Bronchial epithelial cell (primary cell): ENCODE results near the gene OSBPL5. TPM values are rescaled to one million over a fixed set of nuclear protein-coding genes. Genes with fewer than 3 reads are reported as not detected.

Experiments used
- DNase-seq: peaks from one replicate; pipeline ENCODE4 v3.0.0-alpha.2; 2010; ENCODE audit warnings: low read depth
- FAIRE-seq: peaks from 2 replicates; lab custom pipeline; 2011; peaks lifted over from hg19 to GRCh38; lab: Jason Lieb, UNC
- H3K27me3 ChIP-seq: 2 replicates; pipeline ENCODE4 v1.5.1; 2011; ENCODE audit warnings: low read length; ENCODE audit not compliant: control insufficient read depth, insufficient read depth
- H3K36me3 ChIP-seq: 2 replicates; pipeline ENCODE4 v1.5.1; 2011; ENCODE audit warnings: low read length; ENCODE audit not compliant: control insufficient read depth, insufficient read depth
- H3K4me3 ChIP-seq: 2 replicates; pipeline ENCODE4 v1.5.1; 2011; ENCODE audit warnings: mild to moderate bottlenecking, low read depth, low read length, control low read depth
- CTCF ChIP-seq: IDR thresholded peaks from 2 replicates; pipeline ENCODE4 v1.5.1; 2011; ENCODE audit warnings: mild to moderate bottlenecking, moderate library complexity, low read length, control low read depth, inconsistent platforms; ENCODE audit not compliant: insufficient read depth, severe bottlenecking
- total RNA-seq: library from RNA; depleted of rRNA; stranded (reverse); fragments of >200 nt; gene quantifications from 2 replicates; pipeline ENCODE4 v1.2.1, GENCODE V29; 2014

The OSBPL5 gene
- total RNA-seq, 1 donor from 2014 or later = 21.1 TPM

DNA sequence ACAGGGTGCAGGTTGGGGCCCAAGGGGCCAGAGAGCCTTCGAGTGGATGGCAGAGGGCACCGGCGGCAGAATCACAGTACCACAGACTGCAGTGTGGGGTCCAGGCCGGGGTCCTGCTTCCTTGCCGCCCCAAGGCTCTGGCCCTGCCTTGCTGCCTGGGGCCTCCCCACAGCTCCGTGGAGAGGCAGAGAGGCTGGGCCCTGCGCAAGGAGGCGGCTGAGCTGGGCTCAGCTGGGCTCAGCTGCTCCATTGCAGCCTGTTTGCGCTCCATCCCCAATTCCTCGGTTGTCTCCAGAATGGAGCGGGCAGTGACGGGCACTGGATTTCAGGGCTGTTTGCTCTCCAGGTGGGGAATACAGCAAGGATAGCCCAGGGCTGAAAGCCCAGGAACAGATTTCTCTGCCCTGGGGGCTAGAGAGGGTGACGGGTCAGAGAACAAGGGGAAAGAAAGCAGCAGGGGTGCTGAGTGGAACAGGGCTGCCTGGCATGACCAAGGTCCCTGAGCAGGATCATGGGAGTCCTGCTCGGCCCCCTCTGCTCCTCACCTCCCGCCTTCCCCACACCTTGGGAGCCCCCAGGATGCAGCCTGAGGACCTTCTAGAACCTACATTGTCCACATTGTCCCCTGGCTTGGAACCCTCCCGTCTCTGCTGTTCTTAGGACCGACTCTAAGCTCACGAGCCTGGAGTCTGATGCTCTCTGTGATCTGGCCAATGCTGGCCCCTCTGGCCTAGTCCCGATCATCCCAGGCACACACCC is 34.6 kb upstream of the OSBPL5 start:
- Histone ChIP-seq H3K36me3 (no peaks in the 10 kb centered on the region), H3K4me3 (no peak overlapping the region), H3K27me3 (peaks cover 31% of the 10 kb centered on the region)
- no peak for TF ChIP-seq CTCF
- FAIRE-seq (no peak), DNase-seq (no peak)

- H3K36me3 ChIP-seq = no peaks in the 10 kb centered on the region
- no peak for TF ChIP-seq CTCF
- FAIRE-seq (no peak), DNase-seq (no peak)
- peaks cover 25% of the 10 kb centered on the region for H3K27me3 ChIP-seq
- no peak overlapping the region for H3K4me3 ChIP-seq
Observed at GRCh38 chr11:3198815-3199214, 33.7 kb upstream of the OSBPL5 start.

DNA sequence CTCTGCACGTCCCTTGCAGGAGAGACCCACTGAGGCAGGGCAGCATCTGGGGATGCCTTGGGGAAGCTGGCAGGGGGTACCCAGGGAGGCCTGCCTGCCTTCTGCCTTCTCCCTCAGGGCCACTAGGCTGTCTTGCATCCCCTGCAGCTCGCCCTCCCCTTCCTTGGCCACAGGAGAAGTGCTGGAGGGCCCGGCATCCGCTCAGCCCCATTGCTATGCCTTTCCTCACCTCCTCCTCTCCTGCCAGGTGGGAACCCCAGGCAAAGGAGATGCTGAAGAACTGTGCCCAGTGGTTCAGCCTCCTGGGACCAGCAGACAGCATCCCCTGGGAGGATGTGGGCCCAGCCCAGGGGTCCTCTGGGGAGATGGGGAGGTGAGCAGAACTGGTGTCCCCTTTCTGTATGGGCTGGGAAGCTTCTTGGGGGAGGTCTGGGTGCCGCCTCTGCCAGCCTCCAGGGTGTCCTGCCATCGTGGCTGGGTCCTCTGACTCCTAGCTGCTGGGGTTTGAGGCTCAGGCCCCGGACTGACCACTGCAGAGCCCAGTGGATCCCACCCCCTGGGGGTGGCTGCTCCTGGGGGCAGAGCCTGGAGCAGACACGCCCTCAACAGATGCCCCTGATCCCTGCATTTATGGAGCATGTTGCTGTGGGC is 32.9 kb upstream of the OSBPL5 start:
- Histone ChIP-seq H3K27me3 (peaks cover 19% of the 10 kb centered on the region), H3K4me3 (no peak overlapping the region)

DNA sequence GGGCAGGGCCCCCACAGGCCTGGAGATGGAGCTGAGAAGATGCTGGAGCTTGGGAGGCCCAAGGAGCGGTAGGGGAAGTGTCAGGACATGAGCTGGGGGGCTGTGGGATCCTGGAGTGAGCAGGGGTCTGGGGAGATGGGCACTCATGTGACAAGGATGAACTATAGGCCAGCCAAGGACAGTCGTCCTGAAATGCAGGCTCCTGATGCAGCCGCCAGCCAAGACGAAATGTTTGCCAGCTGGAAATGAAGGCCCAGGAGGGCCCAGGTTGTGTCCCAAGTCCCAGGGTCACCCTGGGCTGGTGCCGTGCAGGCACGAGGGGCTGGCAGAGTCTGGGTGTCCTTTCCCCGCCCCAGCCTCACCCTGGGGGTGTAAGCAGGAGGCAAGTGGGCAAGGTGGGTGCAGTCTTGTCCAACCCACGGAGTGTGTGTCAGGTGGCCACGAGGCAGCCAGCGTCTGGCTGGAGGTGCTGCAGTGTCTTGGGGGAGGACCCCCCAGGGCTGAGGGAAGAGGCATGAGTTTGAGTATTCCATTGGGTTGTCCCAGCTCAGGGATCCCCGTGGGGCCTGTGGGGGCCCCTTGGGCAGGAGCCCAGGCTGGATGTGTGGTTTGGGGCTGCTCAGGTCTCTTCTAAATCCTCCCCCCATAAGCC is 32.1 kb upstream of the OSBPL5 start:
- TF ChIP-seq CTCF = no peak
- no peaks in the 10 kb centered on the region for H3K36me3 ChIP-seq
- no peak for FAIRE-seq
- peaks cover 13% of the 10 kb centered on the region for H3K27me3 ChIP-seq
- no peak for DNase-seq
- no peak overlapping the region for H3K4me3 ChIP-seq

More for the DNA sequence above, 32.9 kb upstream of the OSBPL5 start:
- TF ChIP-seq CTCF = no peak
- no peaks in the 10 kb centered on the region for H3K36me3 ChIP-seq
- no peak for DNase-seq
- no peak for FAIRE-seq

DNA sequence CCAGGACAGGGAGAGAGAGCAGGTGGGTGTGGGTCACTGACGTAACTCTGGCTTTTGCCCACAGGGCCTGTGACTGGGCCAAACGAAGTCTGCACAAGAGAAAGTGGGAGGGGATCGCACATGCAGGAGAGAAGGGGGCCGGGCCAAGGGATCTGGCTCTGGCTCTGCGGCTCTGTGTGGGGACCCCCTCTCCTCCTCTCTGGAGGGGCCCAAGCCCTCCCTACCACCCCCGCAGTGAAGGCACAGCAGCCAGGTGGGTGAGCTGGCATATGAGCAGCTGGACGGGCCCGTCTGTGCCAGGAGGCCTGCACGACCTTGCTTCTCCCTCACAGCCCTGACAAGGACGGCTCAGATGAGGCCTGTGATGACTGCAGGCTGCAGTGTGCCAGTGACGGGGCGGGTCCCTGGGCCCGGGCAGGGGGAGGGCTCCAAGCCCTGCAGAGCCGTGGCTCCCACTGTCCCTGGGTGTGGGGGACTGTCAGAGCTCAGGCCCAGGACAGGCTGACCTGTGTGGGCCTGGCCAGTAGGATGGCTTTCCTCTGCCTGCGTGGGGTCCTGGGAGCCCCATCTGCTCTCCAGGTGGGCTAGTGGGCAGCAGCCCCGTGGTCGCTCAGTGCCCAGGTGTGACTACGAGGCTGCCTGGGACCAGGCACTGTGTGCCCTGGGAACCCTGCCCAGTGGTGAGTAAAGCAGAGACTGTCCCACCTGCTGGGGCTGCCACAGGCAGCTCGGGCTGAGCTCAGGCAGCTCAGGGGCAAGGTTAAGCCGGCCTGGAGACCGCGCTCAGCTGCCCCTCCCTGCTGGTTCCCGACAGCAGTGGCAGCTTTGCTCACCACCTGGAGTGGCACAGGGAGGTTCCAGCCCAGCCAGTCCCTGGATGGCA is 31.3 kb upstream of the OSBPL5 start:
- no peak for DNase-seq
- no peak for FAIRE-seq
- H3K27me3 ChIP-seq = peaks cover 6% of the 10 kb centered on the region
- no peaks in the 10 kb centered on the region for H3K36me3 ChIP-seq
- no peak overlapping the region for H3K4me3 ChIP-seq
- no peak for TF ChIP-seq CTCF
